Glomerular visceral epithelial cell (primary cell): ENCODE measurements around the gene SH3GL1.

Experiments used
- DNase-seq: peaks from one replicate; pipeline ENCODE4 v3.0.0-alpha.2; 2016; ENCODE audit errors: extremely low spot score

Gene SH3GL1

DNA sequence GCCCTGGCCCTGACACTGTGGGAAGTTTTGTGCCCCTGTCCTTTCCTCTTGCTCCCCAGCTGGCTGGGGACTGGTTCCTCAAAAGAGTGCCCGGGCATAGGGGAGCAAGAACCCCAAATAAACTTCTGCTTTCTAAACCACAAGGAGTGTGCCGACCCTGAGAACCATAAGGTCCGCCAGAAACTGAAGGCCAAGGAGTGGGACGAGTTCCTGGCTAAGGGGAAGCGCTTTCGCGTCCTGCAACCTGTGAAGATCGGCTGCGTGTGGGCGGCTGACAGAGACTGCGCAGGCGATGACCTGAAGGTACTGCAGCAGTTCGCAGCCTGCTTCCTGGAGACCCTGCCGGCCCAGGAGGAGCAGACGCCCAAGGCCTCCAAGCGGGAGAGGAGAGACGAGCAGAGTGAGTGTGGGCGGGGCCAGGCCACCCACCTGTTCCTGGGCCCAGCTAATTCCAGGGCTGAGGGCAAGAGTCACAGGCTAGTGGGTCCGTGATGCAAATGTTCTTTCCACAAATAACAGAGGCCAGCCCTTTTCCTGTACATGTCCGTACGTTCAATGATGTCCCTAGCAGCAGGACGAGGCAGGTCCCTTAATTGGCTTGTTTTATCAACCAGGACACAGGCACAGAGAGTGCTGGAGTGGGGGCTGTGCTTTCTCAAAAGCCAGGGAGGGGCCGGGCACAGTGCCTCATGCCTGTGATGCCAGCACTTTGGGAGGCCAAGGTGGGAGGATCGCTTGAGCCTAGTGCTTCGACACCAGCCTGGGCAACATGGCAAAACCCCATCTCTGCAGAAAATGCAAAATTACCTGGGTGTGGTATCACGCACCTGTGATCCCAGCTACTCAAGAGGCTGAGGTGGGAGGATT, 31.7 kb upstream of the SH3GL1 start:
- no peak for DNase-seq

DNA sequence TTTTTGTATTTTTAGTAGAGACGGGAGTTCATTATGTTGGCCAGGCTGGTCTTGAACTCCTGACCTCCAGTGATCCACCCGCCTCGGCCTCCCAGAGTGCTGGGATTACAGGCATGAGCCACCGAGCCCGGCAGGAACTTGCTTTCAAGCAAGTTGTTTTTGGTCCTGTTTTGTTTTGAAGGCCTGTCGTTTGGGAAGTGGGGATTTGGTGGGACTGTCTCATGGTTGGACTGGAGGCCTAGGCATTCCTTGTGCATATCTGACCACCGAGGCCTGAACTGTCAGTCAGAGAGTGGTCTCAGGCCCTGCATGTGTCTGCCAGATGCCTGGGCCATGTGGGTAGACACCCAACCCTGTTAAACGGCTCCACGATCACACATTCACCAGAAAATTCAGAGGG, 30.9 kb upstream of the SH3GL1 start:
- DNase-seq, result no peak

DNA sequence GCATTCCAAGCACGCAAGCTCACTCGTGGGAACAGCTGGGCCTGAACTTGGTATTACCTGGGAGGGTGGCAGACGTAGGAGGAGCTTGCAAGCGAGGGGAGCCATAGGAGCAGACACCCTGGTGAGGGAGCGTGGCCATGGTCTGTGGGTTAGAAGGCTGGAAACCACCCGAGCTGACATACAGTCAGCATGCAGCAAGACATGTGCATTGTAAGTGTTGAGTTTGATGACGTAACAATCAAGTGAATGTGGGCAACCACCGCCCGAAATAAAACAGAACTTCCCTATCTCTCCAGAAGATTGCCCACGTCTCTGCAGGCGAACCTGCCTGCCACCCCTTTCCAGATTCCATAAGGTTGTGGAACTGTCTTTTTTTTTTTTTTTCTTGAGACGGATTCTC, 30.4 kb upstream of the SH3GL1 start:
- DNase-seq, result no peak

DNA sequence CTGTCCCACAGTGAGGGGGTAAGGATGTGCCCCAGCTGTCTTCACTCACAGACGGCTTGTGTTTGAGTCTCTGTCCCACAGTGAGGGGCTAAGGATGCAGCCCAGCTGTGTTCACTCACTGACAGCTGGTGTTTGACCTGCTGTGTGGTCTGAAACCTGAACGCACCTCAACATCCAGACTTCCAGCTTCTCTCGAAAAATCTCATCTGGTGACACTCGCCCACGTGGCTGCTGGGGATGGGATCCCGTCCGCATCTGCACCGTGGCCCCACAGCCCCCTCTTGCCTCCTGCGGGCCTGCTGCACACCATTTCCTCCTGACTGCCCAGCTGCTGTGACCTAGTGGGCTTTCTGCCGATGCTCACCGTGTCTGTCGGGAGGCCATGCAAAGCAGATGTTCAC, 29.4 kb upstream of the SH3GL1 start:
- DNase-seq, result no peak

DNA sequence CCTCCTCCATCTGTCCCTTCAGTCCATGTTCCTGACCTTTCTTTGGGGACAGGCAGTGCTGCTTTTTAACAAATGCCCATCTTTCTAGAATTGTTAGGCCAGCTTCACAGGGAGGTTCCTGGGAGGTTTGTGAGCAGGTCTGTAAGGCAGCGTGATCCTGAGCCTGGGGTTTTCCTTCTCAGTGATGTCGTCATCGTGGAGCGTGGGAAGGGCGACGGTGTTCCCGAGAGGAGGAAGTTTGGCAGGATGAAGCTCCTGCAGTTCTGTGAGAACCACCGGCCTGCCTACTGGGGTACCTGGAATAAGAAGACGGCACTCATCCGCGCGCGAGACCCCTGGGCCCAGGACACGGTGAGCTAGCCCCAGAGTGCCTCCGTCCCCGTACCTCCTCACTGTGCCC, 28.9 kb upstream of the SH3GL1 start:
- DNase-seq, result no peak

DNA sequence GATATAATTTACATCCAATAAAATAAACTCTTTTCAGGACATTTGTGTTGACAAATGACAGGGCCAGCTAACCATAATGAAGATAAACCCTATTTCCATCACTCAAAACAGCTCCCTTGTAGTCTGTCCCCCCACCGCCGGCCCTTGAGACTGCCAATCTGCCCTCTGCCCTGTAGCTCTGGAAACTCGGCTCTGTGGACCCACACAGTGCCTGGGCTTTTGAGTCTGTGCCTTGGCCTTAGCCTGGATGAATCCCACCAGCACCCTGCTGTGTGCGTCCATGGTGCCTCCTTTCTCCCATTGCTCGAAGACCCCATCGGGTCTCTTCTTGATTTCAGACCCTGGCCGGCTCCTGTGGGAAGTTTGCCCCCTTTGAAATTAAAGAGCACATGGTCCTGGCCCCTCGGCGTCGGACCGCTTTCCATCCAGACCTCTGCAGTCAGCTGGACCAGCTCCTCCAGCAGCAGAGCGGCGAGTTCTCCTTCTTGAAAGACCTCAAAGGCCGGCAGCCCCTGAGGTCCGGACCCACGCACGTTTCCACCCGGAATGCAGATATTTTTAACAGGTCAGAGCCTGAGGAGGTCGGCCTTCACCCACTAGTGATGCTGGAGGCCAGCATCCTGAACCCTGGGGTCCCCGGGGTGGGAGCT, 28.1 kb upstream of the SH3GL1 start:
- no peak for DNase-seq

DNA sequence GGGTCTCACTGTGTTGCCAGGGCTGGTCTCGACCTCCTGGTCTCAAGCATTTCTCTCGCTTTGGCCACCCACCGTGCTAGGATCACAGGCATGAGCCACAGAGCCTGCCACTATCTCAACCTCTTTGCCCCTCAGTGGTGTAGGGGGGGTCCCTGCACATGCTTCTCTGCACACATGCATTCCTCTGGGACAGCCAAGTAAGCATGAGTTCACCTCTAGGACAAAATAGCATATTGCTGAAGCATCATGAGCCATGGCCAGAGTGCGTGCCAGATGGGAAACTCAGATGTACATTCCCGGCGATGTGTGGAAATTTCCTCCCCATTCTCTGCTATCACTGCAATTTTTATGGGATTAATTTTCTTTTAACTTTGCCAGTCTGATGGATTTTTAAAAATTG, 25.2 kb upstream of the SH3GL1 start:
- no peak for DNase-seq

DNA sequence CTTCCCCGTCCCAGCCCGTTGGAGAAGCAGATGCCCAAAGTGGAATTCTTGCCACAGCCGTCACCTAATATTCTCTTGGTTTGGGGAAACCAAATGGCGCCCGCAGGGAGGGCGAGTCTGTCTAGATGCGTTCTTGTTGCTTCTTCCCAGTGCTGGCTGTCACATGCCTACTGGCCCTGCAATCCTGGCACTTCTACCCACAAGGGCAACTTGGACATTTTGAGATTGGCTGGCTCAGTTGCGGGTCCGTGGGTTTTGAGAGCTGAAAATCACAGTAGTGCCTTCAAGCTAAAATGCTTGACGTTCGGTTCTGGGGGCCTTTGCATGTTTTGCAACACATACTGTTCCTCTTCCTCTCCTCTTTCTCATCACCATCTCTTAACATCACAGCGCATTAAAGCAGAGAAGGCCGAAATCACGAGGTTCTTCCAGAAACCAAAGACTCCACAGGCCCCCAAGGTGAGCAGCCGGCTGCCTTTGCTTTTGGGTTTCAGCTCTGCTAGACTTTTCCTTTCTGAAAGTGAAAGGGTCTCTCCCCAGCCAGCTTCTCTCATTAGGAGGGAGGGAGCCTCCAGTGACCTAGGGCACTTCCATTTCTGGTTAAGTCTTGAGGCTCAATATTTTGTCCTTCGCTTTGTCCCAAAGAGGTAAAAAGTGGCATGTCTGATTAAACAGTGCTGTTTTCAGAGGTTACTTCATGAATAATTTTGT, 23.2 kb upstream of the SH3GL1 start:
- no peak for DNase-seq

DNA sequence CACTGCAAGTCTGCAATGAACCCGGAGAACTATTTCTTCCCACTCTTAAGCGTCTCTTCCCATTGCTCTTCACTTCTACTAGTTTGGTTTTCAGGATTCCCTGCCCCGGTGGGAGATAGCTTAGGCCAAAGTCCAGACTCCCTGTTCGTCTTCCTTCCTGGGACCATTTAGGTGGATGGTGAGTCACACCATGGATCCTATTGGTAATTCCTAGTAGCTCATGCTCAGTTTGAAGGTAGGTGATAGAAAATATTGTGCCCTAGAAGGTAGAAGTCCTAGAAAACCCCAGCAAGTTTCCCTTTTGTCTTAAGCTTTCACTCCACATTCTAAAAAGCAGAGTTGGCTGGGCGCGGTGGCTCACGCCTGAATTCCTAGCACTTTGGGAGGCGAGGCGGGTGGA, 15.9 kb upstream of the SH3GL1 start:
- DNase-seq, result no peak

DNA sequence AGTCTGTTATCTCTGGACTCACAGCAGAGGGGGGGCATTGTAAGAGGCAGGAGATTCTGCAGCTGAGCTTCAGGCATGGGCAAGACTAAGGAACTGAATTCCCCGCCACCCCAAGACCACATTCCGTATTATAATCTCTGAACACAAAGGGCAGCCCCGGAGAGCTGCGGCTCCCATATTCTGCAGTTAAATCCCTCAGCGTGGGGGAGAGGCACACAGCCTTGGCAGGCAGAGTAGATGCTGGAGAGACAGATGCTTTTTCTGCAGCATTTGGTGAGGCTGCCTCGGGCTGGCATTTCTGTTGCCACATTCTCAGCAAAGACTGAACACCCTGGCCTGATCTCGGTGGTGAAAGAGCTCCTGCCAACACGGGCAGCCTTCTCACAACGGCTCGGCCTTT, 15.0 kb upstream of the SH3GL1 start:
- no peak for DNase-seq

DNA sequence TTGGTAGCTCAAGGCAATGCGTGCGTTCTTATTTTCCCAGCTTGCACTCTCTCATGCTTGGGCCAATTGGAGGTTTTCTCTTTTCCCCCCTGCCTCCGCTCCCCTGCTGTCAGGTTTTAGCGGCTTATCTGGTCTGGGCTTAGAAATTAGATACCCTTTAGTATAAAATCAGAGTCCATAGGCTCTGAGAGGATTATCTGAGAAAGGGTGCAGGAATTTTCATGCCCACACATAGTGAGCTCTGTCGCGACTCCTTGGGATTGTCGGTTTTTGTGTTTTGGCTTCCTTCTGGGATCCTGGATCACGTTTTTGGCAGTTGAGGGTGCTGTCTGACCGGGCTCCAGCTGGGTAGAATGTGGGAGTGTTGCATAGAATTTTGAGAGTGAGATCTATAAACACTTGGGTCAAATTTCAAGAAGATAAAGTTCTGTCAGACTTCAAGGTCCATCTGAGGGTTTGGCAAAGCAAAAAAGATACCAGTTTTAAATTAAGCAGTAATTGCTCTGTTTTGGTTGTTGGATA, 14.5 kb upstream of the SH3GL1 start:
- DNase-seq, result no peak

DNA sequence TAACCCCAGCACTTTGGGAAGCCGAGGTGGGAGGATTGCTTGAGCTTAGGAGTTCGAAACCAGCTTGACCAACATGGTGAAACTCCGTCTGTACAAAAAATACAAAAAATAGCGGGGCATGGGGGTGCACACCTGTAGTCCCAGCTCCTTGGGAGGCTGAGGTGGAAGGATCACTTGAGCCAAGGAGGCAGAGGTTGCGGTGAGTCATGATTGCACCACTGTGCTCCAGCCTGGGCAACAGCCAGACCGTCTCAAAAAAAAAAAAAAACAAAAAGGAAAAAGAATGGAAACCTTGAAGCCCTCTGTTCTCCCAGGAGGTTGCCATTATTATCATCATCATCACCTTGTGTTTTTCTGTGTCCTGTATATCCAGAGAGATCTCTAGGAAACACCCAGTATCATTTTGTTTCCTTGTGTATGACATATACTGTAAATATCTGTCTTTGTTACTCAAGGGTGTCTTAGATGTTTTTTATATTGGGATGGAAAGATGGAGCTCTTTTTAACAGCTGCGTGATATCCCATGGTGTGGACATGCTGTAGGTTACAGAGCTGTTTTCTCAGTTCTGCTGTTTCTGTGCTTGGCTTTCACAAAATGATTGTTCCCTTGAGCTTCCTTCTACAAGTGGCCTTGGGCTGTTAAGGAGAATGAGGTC, 13.9 kb upstream of the SH3GL1 start:
- no peak for DNase-seq

DNA sequence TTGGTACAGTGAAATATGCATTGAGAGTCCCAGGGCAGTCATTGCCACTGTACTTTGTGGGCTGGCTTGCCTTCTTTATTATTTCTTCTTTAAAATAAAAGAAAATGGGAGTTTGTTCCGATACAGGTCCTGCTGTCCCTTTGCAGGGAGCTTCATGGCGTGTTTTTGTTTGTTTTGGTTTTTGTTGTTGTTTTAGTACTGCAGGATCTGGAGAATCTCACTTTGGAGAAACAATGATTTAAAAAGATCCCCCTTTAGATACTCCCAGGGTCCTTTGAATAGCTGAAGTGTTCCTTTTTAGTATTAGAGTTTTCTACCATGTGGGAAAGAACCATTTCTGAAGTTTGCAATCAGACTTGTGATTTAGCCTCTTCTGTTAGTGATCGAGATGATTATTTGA, 13.2 kb upstream of the SH3GL1 start:
- no peak for DNase-seq

DNA sequence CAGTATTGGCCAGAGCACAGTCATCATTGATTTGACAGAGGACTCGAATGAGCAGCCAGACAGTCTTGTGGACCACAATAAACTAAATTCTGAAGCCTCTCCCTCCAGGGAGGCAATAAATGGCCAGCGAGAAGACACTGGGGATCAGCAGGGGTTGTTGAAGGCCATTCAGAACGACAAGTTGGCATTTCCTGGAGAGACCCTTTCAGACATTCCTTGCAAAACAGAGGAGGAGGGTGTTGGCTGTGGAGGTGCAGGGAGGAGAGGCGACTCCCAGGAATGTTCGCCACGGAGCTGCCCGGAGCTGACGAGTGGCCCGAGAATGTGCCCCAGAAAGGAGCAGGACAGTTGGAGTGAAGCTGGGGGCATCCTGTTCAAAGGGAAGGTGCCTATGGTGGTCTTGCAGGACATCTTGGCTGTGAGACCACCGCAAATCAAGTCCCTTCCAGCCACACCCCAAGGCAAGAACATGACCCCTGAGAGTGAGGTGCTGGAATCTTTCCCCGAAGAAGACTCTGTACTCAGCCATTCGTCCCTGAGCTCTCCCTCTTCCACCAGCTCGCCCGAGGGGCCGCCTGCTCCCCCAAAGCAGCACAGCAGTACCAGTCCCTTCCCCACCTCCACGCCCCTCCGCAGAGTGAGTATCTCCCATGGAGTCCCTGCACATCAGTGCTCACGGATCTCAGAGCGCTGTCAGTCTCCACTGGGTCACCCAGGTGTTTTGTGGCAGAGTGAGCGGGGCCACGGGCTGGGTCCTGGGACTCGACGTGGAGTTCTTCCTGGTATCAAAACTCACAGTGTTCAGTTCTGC, 9.0 kb upstream of the SH3GL1 start:
- DNase-seq, result no peak

DNA sequence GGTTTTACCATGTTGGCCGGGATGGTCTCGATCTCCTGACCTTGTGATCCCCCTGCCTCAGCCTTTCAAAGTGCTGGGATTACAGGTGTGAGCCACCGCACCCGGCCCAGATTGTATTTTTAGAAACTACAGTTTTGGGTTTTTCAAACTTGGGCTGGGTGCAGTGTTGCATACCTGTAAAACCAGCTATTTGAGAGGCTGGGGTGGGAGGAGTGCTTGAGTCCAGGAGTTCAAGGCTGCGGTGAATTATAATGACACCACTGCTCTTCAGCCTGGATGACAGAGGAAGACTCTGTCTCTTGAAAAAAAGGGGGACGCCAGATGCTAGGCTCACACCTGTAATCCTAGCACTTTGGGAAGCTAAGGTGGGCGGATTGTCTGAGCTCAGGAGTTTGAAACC, 6.3 kb upstream of the SH3GL1 start:
- no peak for DNase-seq

DNA sequence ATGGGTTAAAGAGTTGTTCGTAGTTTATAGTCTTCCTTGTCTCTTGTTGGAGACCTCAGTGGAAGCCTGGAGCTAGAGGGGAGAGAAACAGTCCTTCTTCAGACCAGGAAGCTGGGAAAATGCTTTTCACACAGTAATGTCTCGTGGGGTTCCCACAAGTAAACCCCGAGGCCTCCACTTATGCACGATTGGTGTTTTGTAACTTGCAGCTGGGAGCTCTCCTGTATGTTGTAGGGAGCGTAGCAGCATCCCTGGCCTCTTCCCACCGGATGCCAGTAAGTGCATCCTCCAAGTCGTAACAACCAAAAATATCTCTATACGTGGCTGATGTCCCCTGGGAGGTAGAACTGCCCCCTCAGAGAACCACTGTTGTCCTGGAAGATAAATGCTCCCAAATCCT, 5.6 kb upstream of the SH3GL1 start:
- no peak for DNase-seq

DNA sequence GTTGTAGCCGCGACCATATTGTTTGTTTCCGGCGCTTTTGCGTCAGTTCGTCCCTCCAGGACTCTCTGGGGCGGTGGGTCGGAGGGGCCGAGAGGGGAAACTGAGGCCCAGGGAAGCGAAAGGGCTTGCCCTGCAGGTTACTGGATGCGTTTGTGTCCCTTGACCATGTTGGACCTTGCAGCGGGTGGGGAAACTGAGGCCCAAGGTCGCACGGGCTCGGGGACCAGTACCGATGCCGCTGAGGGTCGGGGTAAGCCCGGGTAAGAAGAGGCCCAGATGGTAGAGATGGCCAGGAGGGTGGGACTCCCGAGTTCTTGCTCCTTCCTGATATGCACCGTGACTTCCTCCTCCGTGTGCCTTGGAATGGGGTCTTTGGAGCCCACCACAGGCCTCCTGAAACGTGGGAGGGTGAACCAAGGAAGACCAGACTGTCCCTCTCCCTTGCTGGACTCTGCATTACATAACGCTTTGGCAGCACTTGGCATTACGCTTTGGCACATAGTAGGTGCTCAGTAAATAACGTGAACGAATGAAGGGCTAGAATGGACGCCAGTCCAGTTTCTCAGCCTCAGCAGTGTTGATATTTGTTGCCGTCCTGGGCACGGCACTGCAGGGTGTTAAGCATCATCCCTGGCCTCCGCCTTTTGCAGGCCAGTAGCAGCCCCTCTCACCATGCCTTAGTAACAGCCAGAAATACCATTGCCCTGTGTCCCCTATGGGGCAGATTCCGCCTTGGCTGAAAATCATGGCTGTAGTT, 2.8 kb upstream of the SH3GL1 start:
- no peak for DNase-seq

DNA sequence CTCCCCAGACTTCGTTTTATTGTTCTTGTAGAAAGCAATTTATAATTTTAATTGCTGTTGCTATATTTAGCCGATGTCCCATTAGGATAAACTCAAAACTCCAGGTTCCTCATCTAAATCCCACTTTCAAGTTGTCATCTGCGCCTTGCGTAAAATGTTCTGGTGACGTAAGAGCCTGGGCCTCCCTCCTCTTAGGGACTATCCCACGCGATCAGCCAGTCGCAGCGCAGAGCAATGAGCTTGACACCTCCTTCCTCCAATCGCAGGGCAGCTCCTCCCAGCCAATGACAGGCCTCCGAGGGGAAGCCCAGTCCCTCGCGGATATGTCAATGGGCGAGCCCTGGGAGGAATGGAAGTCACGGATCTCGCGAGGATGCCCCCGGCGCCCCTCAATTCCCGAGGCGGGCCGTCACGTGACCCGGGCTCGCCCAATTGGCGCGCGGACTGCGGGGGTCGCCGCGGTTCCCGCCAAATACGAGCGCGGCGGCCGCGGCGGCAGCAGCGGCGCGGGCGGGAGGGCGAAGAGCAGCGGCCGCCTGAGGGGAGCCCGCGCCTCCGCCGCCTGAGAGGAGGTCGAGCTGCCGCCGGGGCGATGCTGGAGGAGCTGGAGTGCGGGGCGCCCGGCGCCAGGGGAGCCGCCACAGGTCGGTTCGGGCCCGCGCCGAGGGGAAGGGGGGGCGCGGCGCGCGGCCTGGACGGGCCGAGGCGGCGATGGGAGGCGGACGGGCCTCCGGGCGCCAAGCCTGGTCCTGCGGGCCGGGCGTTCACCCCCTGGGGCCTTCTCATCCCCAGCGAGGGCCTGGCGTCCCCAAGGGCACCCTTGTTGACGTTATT, 2.0 kb upstream of the SH3GL1 start, which contains the start of gene CHAF1A:
Gene CHAF1A (plus strand): TSS at position 470 of the 834 bp plus-strand sequence. CDS start 123 bp downstream, at position 593.
- peak; percentile 100 for DNase-seq

DNA sequence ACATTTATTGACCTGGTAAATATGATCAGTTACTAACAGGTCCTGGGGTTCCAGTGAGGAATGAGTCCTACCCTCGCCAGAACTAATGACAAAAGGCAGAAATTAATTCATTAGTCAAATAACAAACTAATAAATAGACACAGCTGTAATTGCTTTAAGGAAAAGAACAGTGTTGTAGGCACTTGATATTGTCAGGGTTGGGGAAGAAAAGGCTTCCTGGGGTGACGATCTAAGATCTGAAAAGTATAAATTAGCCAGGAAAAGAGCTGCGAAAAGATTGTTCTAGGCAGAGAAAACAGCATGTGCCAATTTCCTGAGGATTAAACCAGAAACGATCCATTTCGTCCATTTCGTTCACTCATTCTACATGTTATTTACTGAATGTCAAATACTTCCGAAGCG, 1.4 kb upstream of the SH3GL1 start:
- no peak for DNase-seq

DNA sequence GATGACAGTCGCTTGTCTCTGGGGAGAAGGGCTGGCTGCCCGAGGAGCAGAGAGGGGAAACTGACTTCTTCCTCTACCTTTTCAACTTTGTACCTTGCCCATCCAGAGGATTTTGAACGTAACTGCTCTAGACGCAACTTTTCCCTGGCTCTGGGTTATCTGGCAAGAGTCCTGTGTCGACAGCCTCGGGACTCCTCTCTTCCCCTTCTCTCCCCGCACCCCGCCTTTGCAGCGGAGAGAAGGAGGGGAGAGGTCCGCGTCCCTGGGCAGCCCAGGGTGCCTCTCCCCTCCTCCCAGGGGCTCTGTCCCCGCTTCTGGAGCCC, 574 bp downstream of the SH3GL1 start:
- no peak for DNase-seq
